Endothelial cell of umbilical vein (primary cell): Measurements from ENCODE around the gene KIAA2012.

Experiments used
- CTCF ChIP-seq, 2 donors: IDR thresholded peaks; 1 replicate in 1 of 2; 2 replicates in 1 of 2; pipeline ENCODE4 v1.5.1; 2011; ENCODE audit warnings: low read length in 2 of 2, mild to moderate bottlenecking in 2 of 2, moderate library complexity in 2 of 2, control low read depth in 1 of 2, inconsistent platforms in 1 of 2, low read depth in 1 of 2; ENCODE audit not compliant: insufficient read depth in 1 of 2; ENCODE audit errors: extremely low read depth in 1 of 2
- EZH2 ChIP-seq: IDR thresholded peaks from 2 replicates; pipeline ENCODE4 v1.6.1; 2012; ENCODE audit warnings: borderline replicate concordance, low read depth, mild to moderate bottlenecking, moderate library complexity, low read length, inconsistent platforms; ENCODE audit not compliant: severe bottlenecking
- JUN ChIP-seq: IDR thresholded peaks from 2 replicates; pipeline ENCODE4 v1.6.1; 2011; ENCODE audit warnings: borderline replicate concordance, low read depth; ENCODE audit not compliant: insufficient read length, insufficient read depth
- MAX ChIP-seq: IDR thresholded peaks from 2 replicates; pipeline ENCODE4 v1.6.1; 2011; ENCODE audit not compliant: insufficient read depth, insufficient read length
- MYC ChIP-seq: IDR thresholded peaks from one replicate; pipeline ENCODE4 v1.6.1; 2011; ENCODE audit warnings: mild to moderate bottlenecking, low read depth, low read length
- POLR2A ChIP-seq: IDR thresholded peaks from 2 replicates; pipeline ENCODE4 v1.6.1; 2012; ENCODE audit warnings: low read depth, mild to moderate bottlenecking, control low read depth, low read length
- POLR2AphosphoS5 ChIP-seq: IDR thresholded peaks from 2 replicates; pipeline ENCODE4 v1.6.1; 2012; ENCODE audit warnings: low read depth, mild to moderate bottlenecking, control low read depth, low read length, moderate library complexity; ENCODE audit not compliant: insufficient read depth

GRCh38 chr2:202142540-202142939, 69.5 kb downstream of the KIAA2012 start:
- TF ChIP-seq CTCF (IDR thresholded peaks at IDR 0.05; ENCODE audit: extremely low read depth in 1 of 2, insufficient read depth in 1 of 2, low read depth in 1 of 2, low read length in 2 of 2) (no peak), POLR2AphosphoS5 (no peak), EZH2 (no peak), MAX (no peak), JUN (no peak), MYC (no peak), POLR2A (no peak)
